ENCODE data around the gene PLEKHG5.

Gene PLEKHG5

DNA sequence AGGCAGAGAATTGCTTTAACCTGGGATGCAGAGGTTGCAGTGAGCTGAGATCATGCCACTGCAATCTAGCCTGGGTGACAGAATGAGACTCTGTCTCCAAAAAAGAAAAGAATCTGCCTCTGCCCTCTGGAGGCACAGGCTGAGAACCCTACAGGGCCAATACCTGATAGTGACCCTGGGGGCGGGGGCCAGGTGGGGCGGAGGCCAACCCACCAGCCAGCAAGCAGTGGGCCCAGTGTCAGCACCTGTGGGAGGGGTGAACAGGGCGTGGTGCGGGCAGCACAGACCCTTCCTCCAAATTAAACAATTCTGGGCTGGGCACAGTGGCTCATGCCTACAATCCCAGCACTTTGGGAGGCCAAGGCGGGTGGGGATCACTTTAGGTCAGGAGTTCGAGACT, 19.0 kb upstream of the PLEKHG5 start:
- DNase-seq (ENCODE audit: low read depth in 2 of 2) = no peak

DNA sequence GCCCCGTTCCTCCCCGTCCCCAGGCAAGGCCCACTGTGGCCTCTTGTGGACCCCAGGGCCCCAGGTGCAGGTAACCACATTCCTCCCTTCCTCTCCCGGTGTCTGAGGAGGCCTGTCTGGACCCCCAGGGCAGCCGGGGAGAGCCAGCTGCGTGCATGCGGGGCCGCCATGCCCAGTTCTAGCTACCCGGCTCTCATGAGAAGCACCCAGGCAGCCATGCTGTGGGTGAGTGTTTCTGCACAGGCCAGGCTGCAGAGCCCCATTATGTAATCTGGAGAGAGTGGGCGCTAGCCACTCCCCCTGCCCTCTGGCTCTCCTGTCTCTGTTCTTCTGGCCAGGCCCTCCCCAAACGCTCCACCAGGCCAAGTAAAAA, 18.4 kb upstream of the PLEKHG5 start:
- DNase-seq (ENCODE audit: low read depth in 2 of 2) = no peak

DNA sequence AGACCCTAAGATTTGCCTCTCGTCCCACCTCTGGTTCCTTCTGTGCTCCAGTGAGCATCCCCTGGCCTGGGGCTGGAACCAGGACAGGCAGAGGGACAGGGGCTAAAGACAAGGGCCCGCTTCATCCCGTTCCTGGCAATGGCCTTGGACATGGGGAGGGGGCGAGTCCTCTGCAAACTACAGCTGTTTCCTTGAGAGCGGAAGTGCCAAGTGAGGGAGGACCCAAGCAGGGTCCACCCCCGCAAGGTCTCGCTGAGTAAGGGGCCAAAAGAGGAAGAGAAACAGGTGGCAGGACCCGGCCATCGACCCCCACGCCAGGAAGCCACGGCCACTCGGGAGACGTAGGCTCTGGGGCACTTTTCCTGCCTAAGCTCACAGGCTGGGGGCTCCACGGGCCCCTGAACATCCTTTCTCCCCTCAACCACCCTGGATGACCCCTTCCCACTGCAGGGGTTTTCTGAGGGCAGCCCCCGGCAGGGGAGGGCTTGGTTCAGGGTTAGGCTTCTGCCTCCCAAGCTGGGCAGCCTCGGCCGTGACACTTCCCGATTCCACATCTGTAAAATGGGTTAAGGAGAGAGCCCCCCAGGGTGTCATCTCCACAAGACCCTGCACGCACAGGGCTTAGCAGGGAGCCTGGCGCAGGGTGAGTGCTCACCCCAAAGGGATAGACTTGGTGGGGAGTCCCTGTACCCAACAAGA, 17.9 kb upstream of the PLEKHG5 start:
- DNase-seq (ENCODE audit: low read depth in 2 of 2) = no peak

DNA sequence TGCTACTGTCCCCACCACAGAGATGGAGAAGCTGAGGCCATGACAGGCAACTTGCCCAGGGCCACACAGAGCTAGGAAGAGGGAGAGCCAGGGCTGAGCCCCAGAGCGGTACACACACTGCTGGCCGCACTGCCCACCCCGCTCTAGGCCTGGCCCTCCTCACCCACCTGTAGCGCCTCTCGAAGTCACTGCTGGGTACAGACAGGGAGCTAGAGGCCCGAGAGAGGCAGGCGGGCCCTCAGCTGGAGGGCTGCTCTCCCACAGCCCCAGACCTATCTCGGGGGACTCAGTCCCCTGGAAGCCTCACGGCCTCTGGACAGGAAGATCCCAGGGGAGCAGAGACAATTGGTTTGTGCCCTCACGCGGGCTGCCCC, 17.3 kb upstream of the PLEKHG5 start:
- DNase-seq (ENCODE audit: low read depth in 2 of 2) = no peak

DNA sequence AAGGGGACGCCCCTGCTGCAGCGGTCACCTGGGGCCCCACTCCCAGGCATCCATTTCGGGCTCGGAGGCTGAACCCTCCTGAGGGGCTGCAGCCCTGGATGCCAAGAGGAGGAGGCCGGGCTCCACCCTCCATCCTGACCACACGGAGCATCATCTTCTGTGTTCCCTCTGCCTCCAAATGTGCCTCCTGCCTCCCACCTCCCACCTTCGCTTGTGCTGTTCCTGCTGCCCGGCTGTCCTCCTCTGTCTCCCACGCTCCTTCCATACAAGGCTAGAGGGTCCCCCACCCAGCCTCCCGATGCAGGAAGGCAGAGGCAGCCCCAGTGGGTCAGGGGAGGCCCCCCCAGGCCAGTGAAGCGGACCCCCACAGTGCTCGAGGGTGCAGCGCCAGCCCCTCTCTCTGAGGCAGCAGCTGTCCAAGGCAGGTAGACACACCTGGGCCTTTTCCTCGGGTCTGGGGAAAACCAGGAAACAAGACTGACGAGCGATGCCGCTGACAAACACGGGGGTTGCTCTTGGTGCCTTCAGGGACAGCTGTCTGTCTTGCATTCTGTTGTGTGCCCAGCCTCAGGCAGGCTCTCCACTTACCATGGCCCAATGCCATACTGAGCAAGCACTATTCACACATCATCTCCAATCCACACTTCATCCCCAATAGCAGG, 16.8 kb upstream of the PLEKHG5 start:
- DNase-seq (ENCODE audit: low read depth in 2 of 2) = no peak

DNA sequence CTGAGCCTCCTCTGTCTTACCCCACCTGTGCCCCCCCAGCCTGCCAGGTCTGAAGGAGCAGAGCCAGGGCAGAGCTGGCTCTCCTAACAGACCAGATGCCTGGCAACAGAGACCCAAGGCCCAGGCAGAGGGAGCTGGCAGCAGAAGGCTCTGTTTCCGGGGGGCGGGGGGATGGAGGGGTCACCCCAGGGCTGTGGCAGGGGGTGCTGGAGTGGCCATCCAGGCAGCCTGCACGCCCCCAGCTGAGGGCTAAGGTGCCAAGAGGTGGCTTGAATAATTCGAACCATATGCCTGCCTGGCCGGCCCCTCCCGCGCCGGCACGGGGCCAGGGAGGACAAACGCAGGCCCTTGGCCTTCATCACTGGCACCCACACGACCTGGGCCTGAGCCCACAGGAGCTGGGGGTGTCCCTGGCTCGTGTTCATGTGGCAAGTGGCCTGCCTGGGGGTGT, 16.0 kb upstream of the PLEKHG5 start:
- DNase-seq (ENCODE audit: low read depth in 2 of 2) = no peak

DNA sequence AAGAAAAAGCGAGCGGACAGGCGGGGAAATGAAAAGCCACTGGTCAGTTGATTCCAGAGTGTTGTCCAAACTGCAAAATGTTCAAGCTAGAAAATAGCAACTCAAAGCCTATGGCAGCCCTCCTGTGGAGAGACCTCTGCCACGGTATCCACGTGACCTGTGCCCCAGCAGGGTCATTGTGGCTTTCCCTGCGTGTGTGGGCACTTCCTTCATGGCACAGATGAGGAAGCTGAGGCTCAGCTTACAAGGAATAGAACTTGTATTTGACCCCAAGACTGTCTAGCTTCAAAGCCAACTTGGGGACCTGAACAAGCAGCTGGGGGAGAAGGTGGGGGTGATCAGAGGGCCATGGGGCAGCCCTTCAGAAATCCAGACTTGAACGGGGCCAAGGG, 15.6 kb upstream of the PLEKHG5 start:
- no peak for DNase-seq (ENCODE audit: low read depth in 2 of 2)

DNA sequence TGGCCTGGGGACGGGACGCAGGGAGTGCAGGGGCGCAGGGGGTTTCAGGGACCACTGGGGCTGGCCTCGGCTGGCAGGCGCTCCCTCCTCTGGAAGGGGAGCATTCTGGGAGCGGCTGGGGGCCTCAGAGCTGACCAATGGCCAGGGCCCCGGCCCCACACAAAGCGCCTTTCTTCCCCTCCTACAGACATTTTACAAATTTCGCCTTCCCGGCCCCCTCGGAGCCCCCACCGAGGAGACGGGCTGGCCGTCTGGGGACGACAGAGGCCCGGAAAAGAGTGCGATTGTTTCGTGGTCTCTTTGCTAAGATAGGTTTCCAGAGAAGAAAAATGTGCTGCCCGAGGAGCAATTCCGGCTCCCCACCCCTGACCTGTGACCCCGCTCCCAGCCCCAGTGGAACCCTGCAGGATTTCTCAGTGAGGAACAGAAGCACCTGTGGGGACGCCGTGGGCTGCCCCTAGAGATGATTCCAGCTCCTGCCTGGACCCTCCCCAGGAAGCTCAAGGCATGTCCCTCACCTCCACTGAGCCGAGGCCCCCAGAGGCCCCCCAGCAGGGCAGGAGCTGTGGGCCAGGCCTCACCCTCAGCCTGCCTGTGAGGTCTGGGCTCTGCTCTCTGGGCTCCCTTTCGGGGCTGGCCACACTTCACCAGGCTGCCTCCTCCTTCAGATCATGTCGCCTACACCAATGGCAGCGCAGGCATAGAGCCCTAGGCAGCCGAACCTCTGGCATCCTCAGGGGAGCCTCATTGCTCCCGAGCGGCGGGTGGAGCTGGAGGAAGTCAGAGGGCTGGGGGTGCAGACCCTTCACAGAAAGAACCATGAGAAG, 15.0 kb upstream of the PLEKHG5 start:
- DNase-seq (ENCODE audit: low read depth in 2 of 2) = no peak

DNA sequence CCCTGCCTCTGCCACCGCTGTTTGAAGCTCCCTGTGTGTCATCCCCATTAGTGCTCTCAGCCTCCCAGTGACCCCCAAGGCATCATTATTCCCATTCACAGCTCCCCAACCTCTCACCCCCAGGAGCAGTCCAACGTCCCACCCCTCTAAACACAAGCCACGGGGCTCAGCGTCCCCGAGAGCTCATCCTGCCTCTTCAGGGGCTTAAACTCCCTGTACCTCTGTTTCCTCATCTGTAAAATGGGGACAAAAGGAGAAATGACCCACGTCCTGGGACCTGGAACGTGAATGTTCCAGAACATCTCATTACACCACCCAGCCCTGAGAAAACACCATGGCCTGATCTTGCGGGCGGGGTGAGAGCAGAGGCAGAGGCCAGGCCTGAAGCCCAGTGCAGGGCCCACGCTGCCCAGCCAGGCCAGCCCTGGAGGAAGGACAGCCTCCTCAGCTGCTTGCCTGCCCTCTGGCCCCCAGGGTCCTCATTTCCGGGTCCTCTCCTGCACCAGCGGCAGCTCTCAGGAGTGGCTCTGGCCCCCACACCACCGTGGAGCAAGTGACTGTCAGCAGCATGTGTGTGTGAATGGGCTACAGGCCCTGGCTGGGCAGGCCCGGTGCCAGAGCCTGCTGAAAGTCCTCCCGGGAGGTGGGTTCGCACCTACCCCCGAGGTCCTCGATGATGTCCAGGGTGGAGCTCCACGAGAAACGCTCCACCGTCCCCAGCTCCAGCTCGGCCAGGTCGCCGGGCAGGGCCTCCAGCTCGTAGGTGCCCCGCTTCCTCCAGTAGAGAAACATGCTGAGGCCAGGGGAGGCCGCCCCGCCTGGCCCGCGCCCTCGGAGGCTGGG, 14.1 kb upstream of the PLEKHG5 start:
- DNase-seq (ENCODE audit: low read depth in 2 of 2) = no peak

DNA sequence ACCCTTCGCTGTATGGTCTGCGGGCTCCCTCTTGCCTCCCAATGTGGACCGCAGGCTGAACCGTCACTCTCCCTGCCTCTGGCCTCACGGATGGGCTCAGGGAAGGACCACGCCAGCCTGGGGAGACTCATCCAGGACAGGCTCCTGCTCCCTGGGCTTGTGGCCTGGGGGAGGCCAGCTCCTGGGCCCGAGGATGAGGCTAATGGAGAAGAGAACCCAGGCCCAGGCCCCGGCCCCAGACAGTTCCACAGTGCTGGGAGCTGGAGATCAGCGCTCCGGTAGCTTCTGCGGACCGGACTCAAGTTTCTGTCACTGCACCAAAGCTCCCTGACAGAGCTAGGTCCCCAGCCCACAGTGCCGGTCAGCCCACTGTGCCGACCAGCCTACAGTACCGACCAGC, 13.4 kb upstream of the PLEKHG5 start:
- DNase-seq (ENCODE audit: low read depth in 2 of 2) = no peak

DNA sequence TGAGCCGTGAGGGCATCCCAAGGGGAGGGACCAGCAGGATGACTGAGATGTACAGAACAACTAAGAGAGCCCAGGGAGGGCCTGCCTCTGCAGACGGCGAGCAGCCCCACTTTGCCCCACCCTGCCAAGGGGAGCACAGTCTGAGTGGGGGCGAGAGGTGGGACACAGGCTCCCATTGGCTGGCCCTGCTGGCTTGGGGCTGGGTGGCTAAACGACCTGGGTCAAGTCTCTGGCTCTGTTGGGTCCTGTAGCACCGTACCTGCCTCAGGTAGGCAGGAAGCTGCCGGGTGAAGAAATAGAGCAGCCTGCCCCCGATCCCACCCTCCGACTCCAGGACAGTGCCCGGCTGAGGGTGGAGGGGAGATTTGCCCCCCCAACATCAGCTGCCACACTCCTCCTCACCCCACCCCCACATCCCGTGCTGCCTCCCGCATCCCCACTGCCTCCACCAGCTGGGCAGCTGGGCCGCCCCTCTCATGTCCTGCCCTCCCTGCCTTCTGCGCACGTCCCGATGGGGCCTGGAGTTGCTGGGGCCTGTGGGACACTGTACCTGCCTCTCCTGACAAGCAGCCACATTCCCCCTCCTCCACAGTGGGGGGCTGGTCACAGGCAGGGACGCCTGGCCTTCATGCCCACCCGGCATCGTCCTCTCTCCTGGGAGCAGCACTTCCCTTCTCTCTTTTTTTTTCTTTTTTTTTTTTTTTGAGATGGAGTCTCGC, 12.6 kb upstream of the PLEKHG5 start:
- DNase-seq (ENCODE audit: low read depth in 2 of 2) = no peak

DNA sequence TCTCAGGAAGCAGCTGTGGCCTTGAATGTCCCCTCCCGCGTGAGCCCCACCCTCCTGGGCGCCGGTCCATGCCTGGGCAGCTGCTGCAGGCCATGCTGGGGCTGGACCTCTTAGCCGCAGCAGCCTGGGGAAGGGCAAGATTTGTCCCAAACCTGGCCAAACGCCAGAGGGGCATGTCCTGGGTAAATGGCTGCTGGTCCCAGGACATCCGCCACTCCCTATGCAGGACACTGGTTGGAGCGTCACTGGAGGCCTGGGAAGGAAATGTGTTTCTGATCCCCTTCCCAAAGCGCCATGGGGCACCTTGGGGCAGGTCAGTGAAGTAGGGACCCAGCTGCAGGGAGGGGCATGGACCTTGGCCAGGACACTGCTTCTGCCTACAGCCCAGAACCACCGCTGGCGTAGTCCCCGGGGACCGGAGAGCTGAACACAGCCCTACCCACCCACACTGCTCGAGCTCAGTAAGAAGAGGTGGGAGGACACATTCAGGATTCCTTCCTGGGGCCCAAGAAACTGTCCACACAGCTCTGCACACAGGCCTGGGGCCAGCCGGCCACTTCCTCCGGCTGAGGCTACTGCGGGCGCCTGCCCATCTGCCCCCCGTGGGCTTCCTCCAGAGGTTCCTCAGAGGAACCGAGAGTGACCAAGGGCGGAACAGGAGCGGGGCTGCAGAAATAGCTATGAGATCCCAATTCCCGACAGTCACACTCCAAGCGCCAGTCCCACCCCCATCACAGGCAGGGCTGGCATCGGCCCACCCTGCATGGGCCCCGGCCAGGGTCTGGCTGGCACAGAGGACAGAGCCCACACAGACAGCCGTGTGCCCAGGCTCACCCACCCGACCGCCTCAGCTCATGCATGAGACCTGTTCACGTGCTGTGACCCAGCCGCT, 10.8 kb upstream of the PLEKHG5 start:
- no peak for DNase-seq (ENCODE audit: low read depth in 2 of 2)

DNA sequence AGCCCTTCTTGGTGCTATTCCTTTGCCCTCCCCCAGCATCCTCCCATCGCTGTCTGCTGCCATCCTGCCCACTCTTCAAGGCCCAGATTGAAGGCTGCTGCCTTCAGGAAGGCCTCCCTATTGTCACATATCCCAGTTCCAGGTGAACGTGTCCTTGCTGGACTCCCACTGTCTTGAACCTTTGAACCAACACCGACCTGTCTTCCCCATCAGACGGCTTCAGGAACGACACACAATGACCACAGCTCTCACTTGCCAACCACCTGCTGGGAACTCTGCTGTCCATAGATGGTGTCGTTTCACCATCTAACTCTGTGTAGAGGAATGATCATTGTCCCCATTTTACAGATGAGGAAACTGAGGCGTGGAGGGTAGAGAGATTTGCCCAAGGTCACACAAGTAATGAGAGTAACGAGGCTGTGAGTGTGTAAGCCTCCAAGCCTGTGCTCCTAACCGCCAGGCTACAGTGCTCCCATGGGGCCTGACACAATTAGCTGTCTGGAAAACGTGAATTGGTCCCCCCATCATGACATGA, 9.9 kb upstream of the PLEKHG5 start:
- DNase-seq (ENCODE audit: low read depth in 2 of 2) = no peak

DNA sequence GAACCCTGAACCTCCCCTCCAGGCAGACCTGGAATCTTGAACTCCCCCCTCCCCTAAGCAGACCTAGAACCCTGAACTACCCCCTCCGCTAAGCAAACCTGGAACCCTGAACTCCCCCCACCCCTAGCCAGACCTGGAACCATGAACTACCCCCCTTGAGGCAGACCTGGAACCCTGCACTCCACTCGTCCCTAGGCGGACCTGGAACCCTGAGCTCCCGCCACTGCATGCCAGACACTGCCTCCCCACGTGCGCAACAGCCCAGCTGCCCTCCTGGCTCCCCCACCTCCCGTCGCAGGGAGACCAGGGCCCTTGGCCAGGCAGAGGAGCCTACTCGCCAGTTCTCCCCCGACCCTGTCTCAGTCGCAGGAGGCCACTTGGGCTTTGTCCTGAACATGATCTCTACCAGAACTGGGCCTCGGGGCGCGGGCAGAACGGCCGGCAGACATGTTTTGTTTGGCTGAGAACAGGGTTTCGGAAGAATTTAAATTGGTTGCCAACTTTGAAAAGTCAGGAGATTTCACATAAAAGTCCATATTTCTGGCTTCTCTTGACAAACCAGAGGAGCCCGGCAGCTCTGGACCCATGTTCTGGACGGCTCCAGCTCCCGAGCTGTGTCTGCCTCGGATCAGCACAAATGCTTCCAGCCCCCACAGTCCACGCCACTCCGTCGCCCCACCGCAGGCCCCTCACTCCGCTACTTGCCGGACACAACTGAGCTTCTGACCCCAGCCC, 9.2 kb upstream of the PLEKHG5 start:
- DNase-seq (ENCODE audit: low read depth in 2 of 2) = no peak

DNA sequence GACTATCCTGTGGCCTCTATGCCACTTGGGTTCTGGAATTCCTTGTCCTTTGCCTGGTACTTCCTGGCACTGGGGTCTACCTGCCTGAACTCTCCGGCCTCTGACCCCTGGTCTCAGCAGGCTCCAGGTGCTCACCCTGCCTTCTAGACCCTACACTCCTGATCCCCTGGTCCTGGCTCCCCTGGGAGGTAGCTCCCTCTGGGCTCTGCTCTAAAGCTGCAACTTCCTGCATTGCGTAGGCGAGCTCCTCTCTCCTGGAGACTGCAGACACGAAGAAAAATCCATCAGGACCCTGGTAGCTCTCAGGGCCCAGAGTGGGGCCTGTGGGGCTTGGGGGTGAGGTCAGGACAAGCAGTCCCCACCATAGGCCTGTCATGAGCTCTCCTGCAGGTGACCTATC, 7.8 kb upstream of the PLEKHG5 start:
- no peak for DNase-seq (ENCODE audit: low read depth in 2 of 2)

DNA sequence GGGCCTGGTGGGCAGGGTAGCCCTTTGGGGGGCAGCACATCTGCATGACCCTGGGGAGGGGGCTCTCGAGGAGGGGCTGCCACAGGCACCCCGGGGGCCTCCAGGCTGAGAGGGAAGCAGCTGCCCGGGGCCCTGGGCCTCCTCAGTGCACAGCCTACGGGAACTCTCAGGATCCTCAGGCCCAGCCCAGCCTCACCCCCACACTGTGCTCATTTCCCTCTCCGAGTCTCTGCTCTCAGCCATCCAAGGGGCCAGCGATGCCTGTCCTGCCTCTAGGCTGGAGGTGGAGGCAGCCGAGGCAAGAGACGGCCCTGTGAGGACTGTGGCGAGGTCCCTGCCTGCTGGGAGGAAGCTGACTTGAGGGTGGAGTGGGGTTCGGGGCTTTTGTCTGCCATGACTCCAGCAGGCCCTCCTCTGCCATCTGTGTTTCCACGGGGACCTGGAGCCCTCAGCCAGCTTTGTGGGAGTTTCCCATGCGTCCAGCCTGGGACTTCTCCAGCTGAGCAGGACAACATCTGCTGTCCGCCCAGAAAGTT, 7.2 kb upstream of the PLEKHG5 start:
- DNase-seq (ENCODE audit: low read depth in 2 of 2) = no peak

DNA sequence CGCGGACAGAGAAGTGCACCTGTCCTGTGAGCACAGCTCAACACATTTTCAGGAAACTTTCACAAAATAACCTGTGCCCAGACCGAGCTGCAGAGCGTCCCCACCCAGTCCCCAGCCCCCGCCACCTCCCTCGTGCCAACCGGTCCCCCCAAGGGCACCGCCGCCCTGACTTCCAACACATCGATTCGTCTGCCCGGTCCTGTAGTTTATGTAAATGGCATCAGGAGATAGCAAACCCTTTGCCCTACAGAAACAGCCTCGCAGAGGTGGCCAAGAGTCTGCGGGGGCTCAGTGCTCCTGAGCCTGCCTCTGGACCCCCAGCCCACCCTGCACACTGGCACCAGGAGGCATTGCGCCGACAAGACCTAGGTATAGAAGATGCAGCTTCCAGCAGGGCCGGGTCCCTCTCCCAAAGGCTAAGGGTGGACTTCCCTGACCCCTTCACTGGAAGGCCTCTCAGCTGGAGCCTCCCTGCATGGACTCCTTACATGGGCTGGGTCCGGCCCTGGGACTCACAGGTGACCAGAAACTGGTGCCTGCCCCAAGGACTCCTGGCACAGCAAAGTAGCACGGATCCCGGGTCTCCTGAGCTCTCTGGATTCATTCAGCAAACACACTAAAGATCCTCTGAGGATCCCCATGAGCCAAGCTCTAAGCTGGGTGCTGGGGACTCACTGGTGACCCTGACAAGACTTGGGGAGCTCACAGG, 6.6 kb upstream of the PLEKHG5 start:
- no peak for DNase-seq (ENCODE audit: low read depth in 2 of 2)

DNA sequence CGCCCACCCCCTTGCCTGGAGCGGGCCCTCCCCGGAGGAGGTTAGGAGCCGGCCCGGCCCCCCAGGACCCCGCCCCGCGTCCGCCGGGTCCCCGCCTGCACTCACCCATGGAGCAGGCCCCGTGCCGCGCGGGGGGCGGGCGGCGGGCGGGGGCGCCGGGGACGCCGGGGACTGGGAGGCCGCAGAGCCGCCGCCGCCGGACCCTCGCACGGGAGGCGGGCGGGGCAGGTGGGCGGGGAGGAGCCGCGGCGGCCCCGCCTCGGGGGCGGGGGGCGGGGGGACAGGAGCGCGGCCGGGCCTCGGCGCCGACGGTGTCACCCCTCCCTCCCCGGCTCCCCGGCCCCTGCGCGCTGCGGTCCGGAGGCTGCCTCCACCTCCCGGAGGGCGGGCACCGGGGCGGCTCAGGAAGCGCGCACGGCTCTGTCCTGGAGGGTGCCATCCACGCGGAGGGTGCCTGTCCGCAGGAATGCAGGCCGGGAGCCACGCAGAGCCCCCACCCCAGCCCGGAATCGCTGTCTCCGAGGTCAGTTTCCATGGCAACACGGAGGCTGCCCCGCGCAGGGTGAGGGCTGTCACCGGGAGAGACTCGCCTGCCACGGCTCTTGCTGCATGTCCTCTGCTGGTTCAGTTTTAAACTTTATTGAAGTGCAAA, 5.9 kb upstream of the PLEKHG5 start:
- no peak for DNase-seq (ENCODE audit: low read depth in 2 of 2)

All from fibroblast of skin of left biceps (primary cell).